Panc1 (cell line): Measurements from ENCODE around the gene HIPK2. TPM values are rescaled to one million over a fixed set of nuclear protein-coding genes. Genes with fewer than 3 reads are reported as not detected.

Source experiments
- ATAC-seq: fragments of 200-7000 bp; cut with Tn5 transposase; 2 replicates; pipeline ENCODE4 v1.9.1; 2020; ENCODE audit warnings: mild to moderate bottlenecking, moderate library complexity
- BruUV-seq: library from RNA; stranded (reverse); fragments of 400-500 nt; replicated peaks from 2 replicates; lab custom pipeline; 2021; lab: Mats Ljungman, UMichigan
- CTCF ChIA-PET: fragments of 300-600 bp; sonication (Branson Sonifier 250); formaldehyde crosslinking; loops from one replicate; lab custom pipeline; 2022; ENCODE audit warnings: antibody characterized with exemption; lab: Charles Lee
- POLR2A ChIA-PET: fragments of 300-600 bp; sonication (Branson Sonifier 250); formaldehyde crosslinking; loops from one replicate; lab custom pipeline; 2022; ENCODE audit warnings: antibody characterized with exemption; lab: Charles Lee
- DNase-seq: peaks from one replicate; pipeline ENCODE4 v3.0.0-alpha.2; 2010; ENCODE audit warnings: low read depth, low spot score
- H3K27ac ChIP-seq: 2 replicates; pipeline ENCODE4 v1.5.1; 2011; ENCODE audit warnings: mild to moderate bottlenecking, low read length, inconsistent platforms
- H3K27me3 ChIP-seq: fragments of 200-500 bp; sonication (Bioruptor generic); 2 replicates; pipeline ENCODE4 v1.6.0; 2014; ENCODE audit warnings: low read length, inconsistent platforms; ENCODE audit not compliant: control insufficient read depth, insufficient read depth
- H3K36me3 ChIP-seq: fragments of 200-500 bp; sonication (Bioruptor generic); 2 replicates; pipeline ENCODE4 v1.5.1; 2014; ENCODE audit warnings: inconsistent platforms, mild to moderate bottlenecking, low read length, moderate library complexity; ENCODE audit not compliant: control insufficient read depth, insufficient read depth
- H3K4me1 ChIP-seq: 2 replicates; pipeline ENCODE4 v1.5.1; 2011; ENCODE audit warnings: inconsistent platforms, mild to moderate bottlenecking, low read length, moderate library complexity; ENCODE audit not compliant: control insufficient read depth, insufficient read depth
- H3K4me3 ChIP-seq, 2 experiments: 2 replicates each; pipeline ENCODE4 v1.5.1; 2011 to 2012; ENCODE audit warnings: low read depth in 2 of 2, low read length in 2 of 2, mild to moderate bottlenecking in 2 of 2, inconsistent platforms in 1 of 2, moderate library complexity in 1 of 2
- H3K9me3 ChIP-seq: fragments of 200-500 bp; sonication (Bioruptor generic); 2 replicates; pipeline ENCODE4 v1.5.1; 2014; ENCODE audit warnings: low read depth, mild to moderate bottlenecking, inconsistent platforms, low read length, moderate library complexity; ENCODE audit not compliant: control insufficient read depth, insufficient read depth
- POLR2AphosphoS5 ChIP-seq: IDR thresholded peaks from 2 replicates; pipeline ENCODE4 v1.6.1; 2012; ENCODE audit warnings: mild to moderate bottlenecking, low read depth, low read length, moderate library complexity
- SIN3A ChIP-seq: IDR thresholded peaks from 2 replicates; pipeline ENCODE4 v1.6.1; 2012; ENCODE audit warnings: low read depth, mild to moderate bottlenecking, low read length, moderate library complexity, borderline replicate concordance; ENCODE audit not compliant: insufficient read depth
- TCF7L2 ChIP-seq: IDR thresholded peaks from 2 replicates; pipeline ENCODE4 v1.6.1; 2011; ENCODE audit warnings: mild to moderate bottlenecking, low read depth, low read length, inconsistent platforms
- in situ Hi-C: cut with HindIII; loops from 2 replicates; pipeline ENCODE4 v1.10.0; 2016; ENCODE audit warnings: low sequenced_read_pairs, low pct_unique_long_range_greater_than_20kb
- intact Hi-C: fragments of 100-400 bp; cut with micrococcal nuclease; formaldehyde crosslinking; loops from one replicate; pipeline ENCODE4 v1.10.0; 2022; ENCODE audit not compliant: unreplicated experiment
- total RNA-seq: library from RNA; stranded (reverse); gene quantifications from one replicate; pipeline ENCODE4 v1.2.1, GENCODE V29; 2021; ENCODE audit not compliant: unreplicated experiment
- TF ChIP-seq, protein P1 (sequence below), 2 experiments: IDR thresholded peaks; 2 replicates each; pipeline ENCODE4 v1.6.1; 2011 to 2012; ENCODE audit warnings: low read depth in 2 of 2, control low read depth in 1 of 2, low read length in 1 of 2, mild to moderate bottlenecking in 1 of 2, moderate library complexity in 1 of 2; ENCODE audit not compliant: insufficient read depth in 1 of 2
- TF ChIP-seq, protein P2 (sequence below): fragments of 450-650 bp; IDR thresholded peaks from 2 replicates; pipeline ENCODE4 v1.5.1; 2017; ENCODE audit warnings: mild to moderate bottlenecking

Gene HIPK2
- total RNA-seq, 1 experiment from 2014 or later: 34.1 TPM

- DNase-seq (no peak), ATAC-seq (no peak)
- ChIA-PET CTCF (no interaction called here), POLR2A (interaction anchor here (0.6 kb wide), 1 partner anchor 119 kb away, joined by 6 read pairs; no protein-coding TSS in a partner anchor)
- Histone ChIP-seq H3K4me3 (no peak overlapping the region), H3K4me1 (peaks cover 42% of the 10 kb centered on the region), H3K27ac (no peak overlapping the region), H3K9me3 (no peaks in the 10 kb centered on the region), H3K36me3 (no peaks in the 10 kb centered on the region), H3K27me3 (no peaks in the 10 kb centered on the region)
- intact Hi-C loops (no loop called here), in situ Hi-C loops (no loop called here)
- TF ChIP-seq POLR2AphosphoS5 (no peak), SIN3A (no peak), TCF7L2 (no peak)
- TF ChIP-seq, protein P1, sequence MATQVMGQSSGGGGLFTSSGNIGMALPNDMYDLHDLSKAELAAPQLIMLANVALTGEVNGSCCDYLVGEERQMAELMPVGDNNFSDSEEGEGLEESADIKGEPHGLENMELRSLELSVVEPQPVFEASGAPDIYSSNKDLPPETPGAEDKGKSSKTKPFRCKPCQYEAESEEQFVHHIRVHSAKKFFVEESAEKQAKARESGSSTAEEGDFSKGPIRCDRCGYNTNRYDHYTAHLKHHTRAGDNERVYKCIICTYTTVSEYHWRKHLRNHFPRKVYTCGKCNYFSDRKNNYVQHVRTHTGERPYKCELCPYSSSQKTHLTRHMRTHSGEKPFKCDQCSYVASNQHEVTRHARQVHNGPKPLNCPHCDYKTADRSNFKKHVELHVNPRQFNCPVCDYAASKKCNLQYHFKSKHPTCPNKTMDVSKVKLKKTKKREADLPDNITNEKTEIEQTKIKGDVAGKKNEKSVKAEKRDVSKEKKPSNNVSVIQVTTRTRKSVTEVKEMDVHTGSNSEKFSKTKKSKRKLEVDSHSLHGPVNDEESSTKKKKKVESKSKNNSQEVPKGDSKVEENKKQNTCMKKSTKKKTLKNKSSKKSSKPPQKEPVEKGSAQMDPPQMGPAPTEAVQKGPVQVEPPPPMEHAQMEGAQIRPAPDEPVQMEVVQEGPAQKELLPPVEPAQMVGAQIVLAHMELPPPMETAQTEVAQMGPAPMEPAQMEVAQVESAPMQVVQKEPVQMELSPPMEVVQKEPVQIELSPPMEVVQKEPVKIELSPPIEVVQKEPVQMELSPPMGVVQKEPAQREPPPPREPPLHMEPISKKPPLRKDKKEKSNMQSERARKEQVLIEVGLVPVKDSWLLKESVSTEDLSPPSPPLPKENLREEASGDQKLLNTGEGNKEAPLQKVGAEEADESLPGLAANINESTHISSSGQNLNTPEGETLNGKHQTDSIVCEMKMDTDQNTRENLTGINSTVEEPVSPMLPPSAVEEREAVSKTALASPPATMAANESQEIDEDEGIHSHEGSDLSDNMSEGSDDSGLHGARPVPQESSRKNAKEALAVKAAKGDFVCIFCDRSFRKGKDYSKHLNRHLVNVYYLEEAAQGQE (IDR thresholded peaks at IDR 0.05; ENCODE audit: insufficient read depth in 1 of 2, low read depth in 2 of 2, low read length in 1 of 2): no peak
- TF ChIP-seq, protein P2, sequence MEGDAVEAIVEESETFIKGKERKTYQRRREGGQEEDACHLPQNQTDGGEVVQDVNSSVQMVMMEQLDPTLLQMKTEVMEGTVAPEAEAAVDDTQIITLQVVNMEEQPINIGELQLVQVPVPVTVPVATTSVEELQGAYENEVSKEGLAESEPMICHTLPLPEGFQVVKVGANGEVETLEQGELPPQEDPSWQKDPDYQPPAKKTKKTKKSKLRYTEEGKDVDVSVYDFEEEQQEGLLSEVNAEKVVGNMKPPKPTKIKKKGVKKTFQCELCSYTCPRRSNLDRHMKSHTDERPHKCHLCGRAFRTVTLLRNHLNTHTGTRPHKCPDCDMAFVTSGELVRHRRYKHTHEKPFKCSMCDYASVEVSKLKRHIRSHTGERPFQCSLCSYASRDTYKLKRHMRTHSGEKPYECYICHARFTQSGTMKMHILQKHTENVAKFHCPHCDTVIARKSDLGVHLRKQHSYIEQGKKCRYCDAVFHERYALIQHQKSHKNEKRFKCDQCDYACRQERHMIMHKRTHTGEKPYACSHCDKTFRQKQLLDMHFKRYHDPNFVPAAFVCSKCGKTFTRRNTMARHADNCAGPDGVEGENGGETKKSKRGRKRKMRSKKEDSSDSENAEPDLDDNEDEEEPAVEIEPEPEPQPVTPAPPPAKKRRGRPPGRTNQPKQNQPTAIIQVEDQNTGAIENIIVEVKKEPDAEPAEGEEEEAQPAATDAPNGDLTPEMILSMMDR: no peak
- no TSS peak for BruUV-seq
Measured at GRCh38 chr7:139651914-139652313, 125.9 kb downstream of the HIPK2 start.

- no peak overlapping the region for H3K4me3 ChIP-seq
- TF ChIP-seq TCF7L2: no peak
- TF ChIP-seq, protein P2: no peak
- peak; percentile 74; the same call in 1 of the 2 replicates for ATAC-seq
- in situ Hi-C loops: no loop called here
- no peak overlapping the region for H3K27ac ChIP-seq
- H3K9me3 ChIP-seq: no peaks in the 10 kb centered on the region
- H3K27me3 ChIP-seq: no peaks in the 10 kb centered on the region
- intact Hi-C loops: no loop called here
- ChIA-PET POLR2A (no interaction called here), CTCF (no interaction called here)
- BruUV-seq: no TSS peak
- no peaks in the 10 kb centered on the region for H3K36me3 ChIP-seq
- DNase-seq: peak; percentile 86
- peaks cover 42% of the 10 kb centered on the region for H3K4me1 ChIP-seq
Measured at GRCh38 chr7:139651308-139651707, 126.5 kb downstream of the HIPK2 start.
